HepG2 (cell line): Measurements from ENCODE around the gene RAP1A. TPM values are rescaled to one million over a fixed set of nuclear protein-coding genes. Genes with fewer than 3 reads are reported as not detected.

Experiments
- ERF ChIP-seq: IDR thresholded peaks from 2 replicates; pipeline ENCODE4 v1.6.1; 2018; ENCODE audit warnings: missing biosample characterization, missing genetic modification reagents
- FIP1L1 ChIP-seq: fragments of 200-400 bp; formaldehyde crosslinking; IDR thresholded peaks from 2 replicates; pipeline ENCODE4 v1.6.1; 2018; ENCODE audit warnings: low read depth, mild to moderate bottlenecking, low read length, moderate library complexity, borderline replicate concordance; ENCODE audit not compliant: insufficient read depth
- GMEB2 ChIP-seq: IDR thresholded peaks from 2 replicates; pipeline ENCODE4 v1.6.1; 2016; ENCODE audit warnings: missing biosample characterization, missing genetic modification reagents, low read depth
- HBP1 ChIP-seq: IDR thresholded peaks from 2 replicates; pipeline ENCODE4 v1.6.1; 2016; ENCODE audit warnings: low read depth, control low read depth
- KDM1A ChIP-seq: IDR thresholded peaks from 2 replicates; pipeline ENCODE4 v1.6.1; 2016; ENCODE audit warnings: missing compliant biosample characterization
- NFYB ChIP-seq: sonication (generic); formaldehyde crosslinking; IDR thresholded peaks from 2 replicates; pipeline ENCODE4 v1.4.0; 2020; ENCODE audit warnings: missing genetic modification reagents
- NR2F6 ChIP-seq, 2 experiments: IDR thresholded peaks; 2 replicates each; pipeline ENCODE4 v1.6.1; 2016; ENCODE audit warnings: antibody characterized with exemption in 1 of 2, mild to moderate bottlenecking in 1 of 2
- TFDP1 ChIP-seq: IDR thresholded peaks from 2 replicates; pipeline ENCODE4 v1.6.1; 2016; ENCODE audit warnings: missing compliant biosample characterization, missing genetic modification reagents, borderline replicate concordance
- ZNF143 ChIP-seq: sonication (generic); formaldehyde crosslinking; IDR thresholded peaks from 2 replicates; pipeline ENCODE4 v1.4.0; 2020; ENCODE audit warnings: missing genetic modification reagents
- ZNF225 ChIP-seq: sonication (generic); formaldehyde crosslinking; IDR thresholded peaks from 2 replicates; pipeline ENCODE4 v1.4.0; 2020; ENCODE audit warnings: mild to moderate bottlenecking, missing genetic modification reagents
- ZNF547 ChIP-seq: sonication (generic); formaldehyde crosslinking; IDR thresholded peaks from 2 replicates; pipeline ENCODE4 v1.5.1; 2020; ENCODE audit warnings: mild to moderate bottlenecking, missing genetic modification reagents
- ZNF556 ChIP-seq: sonication (generic); formaldehyde crosslinking; IDR thresholded peaks from 2 replicates; pipeline ENCODE4 v1.4.0; 2020; ENCODE audit warnings: mild to moderate bottlenecking, missing genetic modification reagents, borderline replicate concordance
- polyA plus RNA-seq, 8 experiments: library from polyadenylated mRNA; depleted of rRNA in 3 of 8; stranded (reverse) in 7 of 8; unstranded in 1 of 8; fragments of >200 nt; fragmentation: Illumina TruSeq in 4 of 8; extraction: Trizol in 4 of 8; gene quantifications; 2 replicates each; pipeline versions ENCODE4 v1.2.1 to v1.2.3, GENCODE V29; 2011 to 2016; ENCODE audit warnings: low read depth in 4 of 8, missing spikeins in 1 of 8, mixed read lengths in 1 of 8; ENCODE audit not compliant: insufficient read depth in 1 of 8
- total RNA-seq, 5 experiments: library from RNA; depleted of rRNA; stranded (reverse); fragments of >200 nt; fragmentation: Illumina TruSeq; extraction: Trizol; gene quantifications; 2 replicates each; pipeline ENCODE4 v1.2.3, GENCODE V29; 2016; ENCODE audit warnings: low read depth in 1 of 5
- TF ChIP-seq, protein P1 (sequence below): sonication (generic); formaldehyde crosslinking; conservative IDR thresholded peaks from 2 replicates; pipeline ENCODE4 v1.4.0; 2020; ENCODE audit warnings: missing genetic modification reagents
- TF ChIP-seq, protein P2 (sequence below): sonication (generic); formaldehyde crosslinking; IDR thresholded peaks from 2 replicates; pipeline ENCODE4 v1.4.0; 2020; ENCODE audit warnings: missing genetic modification reagents, borderline replicate concordance
- TF ChIP-seq, protein P3 (sequence below): sonication (generic); formaldehyde crosslinking; IDR thresholded peaks from 2 replicates; pipeline ENCODE4 v1.8.0; 2022; ENCODE audit warnings: low read depth, missing genetic modification reagents

RAP1A gene
- total and polyA plus RNA-seq, 2 of the 13 experiments (the other 11 are each of a cell fraction or from before 2014, with no cell fraction given): 19.0 to 20.7 TPM

GRCh38 chr1:111739194-111739924 lies 119.8 kb downstream of the RAP1A start, which contains the start of gene INKA2 (continued):
- TF ChIP-seq, protein P1, sequence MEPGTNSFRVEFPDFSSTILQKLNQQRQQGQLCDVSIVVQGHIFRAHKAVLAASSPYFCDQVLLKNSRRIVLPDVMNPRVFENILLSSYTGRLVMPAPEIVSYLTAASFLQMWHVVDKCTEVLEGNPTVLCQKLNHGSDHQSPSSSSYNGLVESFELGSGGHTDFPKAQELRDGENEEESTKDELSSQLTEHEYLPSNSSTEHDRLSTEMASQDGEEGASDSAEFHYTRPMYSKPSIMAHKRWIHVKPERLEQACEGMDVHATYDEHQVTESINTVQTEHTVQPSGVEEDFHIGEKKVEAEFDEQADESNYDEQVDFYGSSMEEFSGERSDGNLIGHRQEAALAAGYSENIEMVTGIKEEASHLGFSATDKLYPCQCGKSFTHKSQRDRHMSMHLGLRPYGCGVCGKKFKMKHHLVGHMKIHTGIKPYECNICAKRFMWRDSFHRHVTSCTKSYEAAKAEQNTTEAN: peak; percentile 86
- TF ChIP-seq, protein P2, sequence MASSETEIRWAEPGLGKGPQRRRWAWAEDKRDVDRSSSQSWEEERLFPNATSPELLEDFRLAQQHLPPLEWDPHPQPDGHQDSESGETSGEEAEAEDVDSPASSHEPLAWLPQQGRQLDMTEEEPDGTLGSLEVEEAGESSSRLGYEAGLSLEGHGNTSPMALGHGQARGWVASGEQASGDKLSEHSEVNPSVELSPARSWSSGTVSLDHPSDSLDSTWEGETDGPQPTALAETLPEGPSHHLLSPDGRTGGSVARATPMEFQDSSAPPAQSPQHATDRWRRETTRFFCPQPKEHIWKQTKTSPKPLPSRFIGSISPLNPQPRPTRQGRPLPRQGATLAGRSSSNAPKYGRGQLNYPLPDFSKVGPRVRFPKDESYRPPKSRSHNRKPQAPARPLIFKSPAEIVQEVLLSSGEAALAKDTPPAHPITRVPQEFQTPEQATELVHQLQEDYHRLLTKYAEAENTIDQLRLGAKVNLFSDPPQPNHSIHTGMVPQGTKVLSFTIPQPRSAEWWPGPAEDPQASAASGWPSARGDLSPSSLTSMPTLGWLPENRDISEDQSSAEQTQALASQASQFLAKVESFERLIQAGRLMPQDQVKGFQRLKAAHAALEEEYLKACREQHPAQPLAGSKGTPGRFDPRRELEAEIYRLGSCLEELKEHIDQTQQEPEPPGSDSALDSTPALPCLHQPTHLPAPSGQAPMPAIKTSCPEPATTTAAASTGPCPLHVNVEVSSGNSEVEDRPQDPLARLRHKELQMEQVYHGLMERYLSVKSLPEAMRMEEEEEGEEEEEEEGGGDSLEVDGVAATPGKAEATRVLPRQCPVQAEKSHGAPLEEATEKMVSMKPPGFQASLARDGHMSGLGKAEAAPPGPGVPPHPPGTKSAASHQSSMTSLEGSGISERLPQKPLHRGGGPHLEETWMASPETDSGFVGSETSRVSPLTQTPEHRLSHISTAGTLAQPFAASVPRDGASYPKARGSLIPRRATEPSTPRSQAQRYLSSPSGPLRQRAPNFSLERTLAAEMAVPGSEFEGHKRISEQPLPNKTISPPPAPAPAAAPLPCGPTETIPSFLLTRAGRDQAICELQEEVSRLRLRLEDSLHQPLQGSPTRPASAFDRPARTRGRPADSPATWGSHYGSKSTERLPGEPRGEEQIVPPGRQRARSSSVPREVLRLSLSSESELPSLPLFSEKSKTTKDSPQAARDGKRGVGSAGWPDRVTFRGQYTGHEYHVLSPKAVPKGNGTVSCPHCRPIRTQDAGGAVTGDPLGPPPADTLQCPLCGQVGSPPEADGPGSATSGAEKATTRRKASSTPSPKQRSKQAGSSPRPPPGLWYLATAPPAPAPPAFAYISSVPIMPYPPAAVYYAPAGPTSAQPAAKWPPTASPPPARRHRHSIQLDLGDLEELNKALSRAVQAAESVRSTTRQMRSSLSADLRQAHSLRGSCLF (CRISPR knock-in tag): peak; percentile 93; the same call in 1 of the 2 replicates
- TF ChIP-seq ZNF556 (CRISPR knock-in tag) (peak; percentile 73; the same call in 1 of the 2 replicates), ERF (0 out of 2 replicates have a peak, but pooled peaks have one; percentile 36), TFDP1 (CRISPR knock-in tag) (peak; percentile 86; the same call in 1 of the 2 replicates), NR2F6 (IDR thresholded peaks at IDR 0.05) (no peak), NR2F6 (CRISPR knock-in tag; IDR thresholded peaks at IDR 0.05) (peak; percentile 24; the same call in 1 of the 2 replicates), FIP1L1 (no peak), HBP1 (CRISPR knock-in tag) (0 out of 2 replicates have a peak, but pooled peaks have one; percentile 49), ZNF143 (CRISPR knock-in tag) (peak; percentile 62), GMEB2 (CRISPR knock-in tag) (no peak), ZNF225 (CRISPR knock-in tag) (peak; percentile 67; the same call in 1 of the 2 replicates), NFYB (CRISPR knock-in tag) (peak; percentile 97), ZNF547 (CRISPR knock-in tag) (peak; percentile 80), KDM1A (CRISPR knock-in tag) (no peak)
- TF ChIP-seq, protein P3, sequence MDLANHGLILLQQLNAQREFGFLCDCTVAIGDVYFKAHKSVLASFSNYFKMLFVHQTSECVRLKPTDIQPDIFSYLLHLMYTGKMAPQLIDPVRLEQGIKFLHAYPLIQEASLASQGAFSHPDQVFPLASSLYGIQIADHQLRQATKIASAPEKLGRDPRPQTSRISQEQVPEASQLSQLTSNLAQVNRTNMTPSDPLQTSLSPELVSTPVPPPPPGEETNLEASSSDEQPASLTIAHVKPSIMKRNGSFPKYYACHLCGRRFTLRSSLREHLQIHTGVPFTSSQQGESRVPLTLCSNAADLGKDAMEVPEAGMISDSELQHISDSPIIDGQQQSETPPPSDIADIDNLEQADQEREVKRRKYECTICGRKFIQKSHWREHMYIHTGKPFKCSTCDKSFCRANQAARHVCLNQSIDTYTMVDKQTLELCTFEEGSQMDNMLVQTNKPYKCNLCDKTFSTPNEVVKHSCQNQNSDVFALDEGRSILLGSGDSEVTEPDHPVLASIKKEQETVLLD (CRISPR knock-in tag): peak; percentile 62; the same call in 1 of the 2 replicates
